ENCODE data around the gene MPG. TPM values are rescaled to one million over a fixed set of nuclear protein-coding genes. Genes with fewer than 3 reads are reported as not detected.

Gene MPG
- total RNA-seq, 1 experiment from 2014 or later: 181 TPM

DNA sequence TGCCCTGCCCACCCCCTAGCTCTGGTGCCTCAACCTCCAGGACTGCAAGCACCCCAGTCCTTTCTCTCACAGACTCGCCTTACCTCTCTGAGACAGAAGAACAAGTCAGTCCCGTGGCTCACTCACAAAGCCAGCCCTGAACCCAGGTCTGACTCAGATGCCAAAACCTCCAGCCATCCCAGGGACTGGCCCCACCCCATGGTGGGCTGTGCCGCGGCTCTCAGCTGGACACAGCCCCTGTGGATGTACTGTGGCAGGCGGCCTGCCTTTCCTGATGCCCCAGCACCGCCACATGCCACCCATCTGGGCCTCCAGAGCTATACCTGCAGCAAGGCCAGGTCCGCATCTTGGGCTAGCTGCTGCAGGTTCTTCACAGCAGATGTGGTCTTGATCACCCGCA lies 19.8 kb downstream of the MPG start:
- H3K27me3 ChIP-seq (ENCODE audit: control insufficient read depth, insufficient read depth, low read length): no peaks in the 10 kb centered on the region
- no peak overlapping the region for H3K4me3 ChIP-seq (ENCODE audit: insufficient read depth, low read depth, low read length)
- DNase-seq: no peak
- H3K36me3 ChIP-seq (replicated peaks; ENCODE audit: control insufficient read depth, insufficient read depth, low read length): peaks cover 6% of the 10 kb centered on the region

DNA sequence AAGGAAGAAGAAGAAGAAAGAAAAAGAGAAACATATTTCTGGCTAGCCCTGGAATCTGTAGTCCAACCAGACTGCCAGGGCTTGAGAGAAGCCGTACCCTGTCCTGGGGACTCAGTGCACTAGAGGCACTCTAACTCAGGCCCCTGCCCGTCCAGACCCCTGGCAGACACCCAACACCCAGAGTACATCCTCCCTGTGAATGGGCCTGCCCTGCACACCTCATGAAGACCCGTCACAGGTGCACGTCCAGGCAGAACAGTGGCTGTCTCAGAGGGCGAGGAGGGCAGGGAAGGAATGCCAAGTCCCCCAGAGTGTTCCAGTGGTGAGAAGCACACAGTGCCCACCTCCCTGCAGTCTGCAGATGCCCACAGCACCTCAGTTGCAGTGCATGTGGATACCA lies 23.0 kb downstream of the MPG start:
- Histone ChIP-seq H3K27me3 (ENCODE audit: control insufficient read depth, insufficient read depth, low read length) (no peaks in the 10 kb centered on the region), H3K4me3 (ENCODE audit: insufficient read depth, low read depth, low read length) (no peak overlapping the region), H3K36me3 (replicated peaks; ENCODE audit: control insufficient read depth, insufficient read depth, low read length) (peaks cover 5% of the 10 kb centered on the region)
- no peak for DNase-seq

DNA sequence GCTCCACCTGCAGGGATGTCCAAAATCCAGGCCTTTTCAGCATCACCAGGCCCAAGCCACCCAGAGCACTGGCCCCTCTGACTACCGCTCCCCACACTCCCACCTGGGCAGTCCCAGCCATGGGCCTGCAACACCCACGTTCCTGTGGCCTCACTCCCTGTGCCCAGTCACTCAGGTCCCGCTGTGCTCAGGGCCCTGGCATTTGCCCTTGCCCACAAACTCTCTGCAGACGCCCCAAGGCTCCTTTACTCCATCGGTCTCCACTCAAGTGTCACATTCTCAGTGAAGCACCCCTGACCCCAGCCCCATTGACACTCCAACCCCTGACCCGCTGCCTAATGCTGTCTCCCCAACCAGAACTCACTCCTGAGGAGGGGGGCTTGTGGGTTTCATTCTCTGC lies 23.6 kb downstream of the MPG start:
- no peak for DNase-seq
- Histone ChIP-seq H3K27me3 (ENCODE audit: control insufficient read depth, insufficient read depth, low read length) (no peaks in the 10 kb centered on the region), H3K4me3 (ENCODE audit: insufficient read depth, low read depth, low read length) (no peak overlapping the region), H3K36me3 (replicated peaks; ENCODE audit: control insufficient read depth, insufficient read depth, low read length) (peaks cover 2% of the 10 kb centered on the region)

DNA sequence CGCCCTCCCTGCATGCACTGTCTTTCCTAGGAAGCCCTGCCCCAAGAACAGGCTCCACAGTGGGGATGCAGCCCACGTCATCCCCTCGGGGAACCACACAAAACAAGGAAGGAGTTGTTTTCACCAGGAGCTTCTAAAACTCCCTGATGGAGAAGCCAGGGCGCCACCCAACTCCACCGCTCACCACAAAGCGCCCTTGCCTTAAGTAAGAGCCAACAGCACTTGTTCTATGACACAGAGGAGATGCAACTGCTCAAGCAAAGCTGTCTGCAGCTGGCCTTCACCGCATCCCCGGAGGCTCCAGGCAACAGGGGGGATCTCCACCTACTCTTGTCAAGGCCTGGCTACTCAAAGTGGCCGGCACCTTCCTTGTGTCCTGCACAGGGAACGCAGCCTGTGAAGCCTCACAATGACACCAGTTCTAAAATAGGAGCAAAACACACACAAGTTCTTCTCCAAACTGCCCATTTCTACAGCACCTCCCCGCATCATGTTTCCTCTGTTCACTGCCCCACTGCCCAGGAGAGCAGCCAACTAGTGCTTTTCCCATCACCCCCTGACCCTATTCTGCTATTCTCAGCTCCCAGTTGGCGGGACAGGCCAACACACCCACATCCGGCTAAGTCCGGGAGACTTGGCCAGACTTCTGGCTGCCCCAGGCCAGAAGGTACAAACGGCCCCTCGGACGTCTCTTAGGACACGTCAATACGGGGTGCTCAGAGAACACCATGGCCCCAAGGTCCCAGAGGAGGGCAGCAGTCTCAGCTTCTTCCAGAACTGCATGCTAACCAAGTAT lies 24.2 kb downstream of the MPG start:
- Histone ChIP-seq H3K4me3 (ENCODE audit: insufficient read depth, low read depth, low read length) (no peak overlapping the region), H3K36me3 (replicated peaks; ENCODE audit: control insufficient read depth, insufficient read depth, low read length) (peaks cover 2% of the 10 kb centered on the region), H3K27me3 (ENCODE audit: control insufficient read depth, insufficient read depth, low read length) (no peaks in the 10 kb centered on the region)
- no peak for DNase-seq

DNA sequence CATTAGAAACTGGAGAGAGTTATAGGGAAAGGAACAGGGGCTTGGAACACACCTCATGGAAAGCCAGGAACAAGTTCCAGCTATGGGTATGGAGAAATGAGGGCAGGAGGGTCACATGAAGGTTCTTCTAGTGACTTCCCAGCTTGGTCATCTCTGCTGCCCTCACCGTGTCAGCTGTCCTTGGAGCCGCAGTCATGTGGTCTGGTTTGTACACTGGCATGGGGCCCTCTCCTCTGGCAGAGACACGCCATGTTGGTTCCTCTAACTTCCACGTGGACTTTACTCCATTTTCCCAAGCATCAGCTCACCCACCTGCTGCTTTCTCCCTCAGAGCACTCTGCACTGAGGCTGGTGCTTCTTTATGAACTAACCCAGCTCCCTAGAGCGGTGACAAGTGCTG lies 26.3 kb downstream of the MPG start:
- no peak overlapping the region for H3K4me3 ChIP-seq (ENCODE audit: insufficient read depth, low read depth, low read length)
- H3K36me3 ChIP-seq (replicated peaks; ENCODE audit: control insufficient read depth, insufficient read depth, low read length): peaks cover 2% of the 10 kb centered on the region
- H3K27me3 ChIP-seq (ENCODE audit: control insufficient read depth, insufficient read depth, low read length): no peaks in the 10 kb centered on the region
- no peak for DNase-seq

DNA sequence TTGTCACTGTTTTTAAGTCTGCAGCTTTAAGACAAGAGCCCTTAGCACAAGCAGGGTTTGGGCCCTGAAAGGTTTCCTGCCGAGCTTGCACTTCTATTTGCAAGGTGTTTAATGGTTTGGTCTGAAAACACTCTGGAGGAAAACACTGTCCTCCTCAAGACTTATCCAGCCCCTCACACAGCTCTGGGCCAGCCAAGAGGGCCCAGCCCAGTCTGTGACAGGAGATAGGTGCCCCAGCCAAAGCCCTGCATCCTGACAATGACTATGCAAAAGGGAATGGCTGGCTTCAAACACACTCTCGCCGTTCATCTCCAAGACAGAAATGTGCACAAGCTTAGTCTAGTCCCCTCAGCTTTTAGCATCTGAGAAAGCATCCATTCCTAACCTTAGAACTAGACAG lies 26.9 kb downstream of the MPG start:
- Histone ChIP-seq H3K4me3 (ENCODE audit: insufficient read depth, low read depth, low read length) (no peak overlapping the region), H3K36me3 (replicated peaks; ENCODE audit: control insufficient read depth, insufficient read depth, low read length) (peaks cover 2% of the 10 kb centered on the region), H3K27me3 (ENCODE audit: control insufficient read depth, insufficient read depth, low read length) (no peaks in the 10 kb centered on the region)
- DNase-seq: no peak

DNA sequence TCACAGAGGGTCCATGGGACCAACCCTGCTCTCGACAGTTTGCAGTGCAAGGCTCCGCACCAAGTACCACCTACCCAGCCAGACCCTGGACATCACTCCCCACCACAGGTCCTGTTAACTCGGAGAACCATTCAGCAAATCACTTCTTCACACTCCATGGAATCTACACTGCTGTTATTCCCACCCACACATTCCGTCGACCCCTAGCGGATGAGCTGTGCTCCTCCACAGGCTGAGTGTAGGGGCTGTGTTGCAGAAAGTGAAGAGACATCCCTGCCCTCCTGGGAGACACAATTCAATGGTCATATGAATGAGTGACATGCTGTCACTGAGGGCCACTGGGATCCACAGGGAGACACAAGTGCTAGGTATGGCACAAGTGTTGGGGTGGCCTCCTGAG lies 27.5 kb downstream of the MPG start:
- DNase-seq: no peak
- no peak overlapping the region for H3K4me3 ChIP-seq (ENCODE audit: insufficient read depth, low read depth, low read length)
- H3K36me3 ChIP-seq (replicated peaks; ENCODE audit: control insufficient read depth, insufficient read depth, low read length): peaks cover 2% of the 10 kb centered on the region
- H3K27me3 ChIP-seq (ENCODE audit: control insufficient read depth, insufficient read depth, low read length): no peaks in the 10 kb centered on the region

DNA sequence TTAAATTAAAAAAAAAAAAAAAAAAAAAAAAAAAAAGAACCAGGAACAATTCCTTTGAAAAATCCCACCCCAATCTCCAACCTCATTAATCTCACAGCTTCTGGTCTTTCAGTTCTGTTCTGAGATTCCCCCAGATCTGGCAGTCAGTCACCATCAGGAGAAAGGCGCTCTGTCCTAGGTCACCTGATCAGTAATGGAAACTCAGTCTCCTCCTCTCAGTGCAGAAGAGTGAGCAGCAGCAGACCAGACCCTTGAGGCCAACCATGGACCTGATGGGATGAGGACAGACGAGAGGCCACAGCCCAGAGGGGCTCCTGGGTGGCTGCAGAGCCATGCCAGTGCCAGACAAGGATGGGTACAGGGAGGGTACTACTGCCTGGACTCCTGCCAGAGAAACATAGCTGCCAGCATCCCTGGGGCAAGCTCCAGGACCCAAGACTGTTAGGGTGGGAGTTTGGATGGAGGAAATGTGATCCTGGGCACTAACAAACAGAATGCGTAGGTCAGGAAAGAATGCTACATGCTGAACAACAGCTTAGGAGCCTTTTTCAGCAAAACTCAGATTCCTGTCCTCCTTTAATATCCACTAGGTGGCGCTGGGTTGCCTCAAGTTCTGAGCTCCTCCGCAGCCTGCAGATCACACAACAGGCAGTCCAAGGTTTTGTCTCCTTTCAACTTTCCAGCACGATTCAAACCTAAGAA lies 28.7 kb downstream of the MPG start:
- peak; percentile 88 for DNase-seq
- H3K27me3 ChIP-seq (ENCODE audit: control insufficient read depth, insufficient read depth, low read length): no peaks in the 10 kb centered on the region
- H3K36me3 ChIP-seq (replicated peaks; ENCODE audit: control insufficient read depth, insufficient read depth, low read length): peaks cover 2% of the 10 kb centered on the region
- no peak overlapping the region for H3K4me3 ChIP-seq (ENCODE audit: insufficient read depth, low read depth, low read length)

DNA sequence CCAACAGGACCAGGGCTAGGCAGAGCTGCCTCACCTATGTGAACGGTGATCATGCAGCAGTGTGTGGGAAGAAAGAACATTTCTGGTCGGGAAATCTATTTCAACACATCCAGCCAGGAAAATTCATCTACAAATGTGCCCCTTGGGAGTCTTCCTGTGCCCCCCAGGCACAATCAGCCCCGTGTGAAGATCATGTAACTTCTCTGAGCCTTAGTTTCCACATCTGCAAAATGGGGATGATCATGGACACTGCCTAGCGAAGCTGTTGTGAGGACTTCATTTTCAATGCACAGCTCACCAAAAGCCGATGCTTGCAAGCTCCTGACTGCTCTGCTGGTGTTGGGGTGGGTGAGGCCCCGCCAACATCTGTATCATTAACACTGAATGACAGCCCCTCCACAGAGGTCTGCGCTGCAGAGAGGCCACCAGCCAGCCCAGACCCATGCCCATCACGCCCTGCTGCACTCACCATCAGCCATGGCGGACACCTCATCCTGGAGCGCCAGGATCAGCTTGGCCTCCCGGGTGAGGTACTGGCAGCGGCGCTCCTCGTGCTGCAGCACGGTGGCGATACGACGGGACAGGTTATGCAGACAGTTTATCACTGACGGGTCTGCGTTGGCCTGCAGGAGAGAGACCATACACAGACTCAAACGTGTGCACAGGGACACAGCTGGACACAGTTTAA lies 34.3 kb downstream of the MPG start:
- DNase-seq: no peak
- Histone ChIP-seq H3K27me3 (ENCODE audit: control insufficient read depth, insufficient read depth, low read length) (no peaks in the 10 kb centered on the region), H3K4me3 (ENCODE audit: insufficient read depth, low read depth, low read length) (no peak overlapping the region), H3K36me3 (replicated peaks; ENCODE audit: control insufficient read depth, insufficient read depth, low read length) (peaks cover 2% of the 10 kb centered on the region)

DNA sequence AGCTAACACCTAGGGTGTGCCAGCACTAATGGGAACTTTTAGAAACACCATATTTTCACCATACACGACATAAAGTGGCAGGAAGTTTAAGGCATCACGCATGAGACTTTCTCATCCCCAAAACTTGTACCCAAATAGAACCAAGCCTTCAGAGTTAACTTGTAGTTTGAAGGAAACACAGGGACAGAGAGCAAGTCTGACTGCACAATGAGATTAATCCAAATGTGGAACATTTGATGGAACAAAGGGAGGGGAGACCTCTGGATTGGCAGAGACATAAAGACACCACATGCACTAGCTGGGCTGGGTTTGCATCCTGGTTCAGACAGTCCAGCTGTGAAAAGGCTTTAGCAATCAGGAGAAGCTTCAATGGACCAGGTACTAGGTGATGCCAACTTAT lies 36.3 kb downstream of the MPG start:
- Histone ChIP-seq H3K4me3 (ENCODE audit: insufficient read depth, low read depth, low read length) (no peak overlapping the region), H3K36me3 (replicated peaks; ENCODE audit: control insufficient read depth, insufficient read depth, low read length) (peaks cover 2% of the 10 kb centered on the region), H3K27me3 (ENCODE audit: control insufficient read depth, insufficient read depth, low read length) (no peaks in the 10 kb centered on the region)
- DNase-seq: no peak

DNA sequence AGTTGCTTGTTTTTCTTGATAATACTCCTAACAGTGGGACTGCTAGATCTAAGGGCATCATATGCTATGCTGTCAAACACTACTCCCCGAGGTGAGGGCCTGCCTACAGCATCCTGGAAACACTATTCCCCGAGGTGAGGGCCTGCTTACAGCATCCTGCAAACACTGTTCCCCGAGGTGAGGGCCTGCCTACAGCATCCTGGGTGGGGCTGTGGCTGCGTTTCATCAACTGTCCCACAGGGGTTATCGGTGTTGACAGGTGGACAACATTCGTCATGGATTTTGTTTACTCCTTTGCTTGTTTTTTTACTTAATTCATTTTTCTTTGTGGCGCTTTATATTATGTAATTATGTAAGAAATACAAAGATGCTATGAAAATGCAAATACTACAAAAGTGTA lies 38.0 kb downstream of the MPG start:
- DNase-seq: no peak
- H3K4me3 ChIP-seq (ENCODE audit: insufficient read depth, low read depth, low read length): no peak overlapping the region

DNA sequence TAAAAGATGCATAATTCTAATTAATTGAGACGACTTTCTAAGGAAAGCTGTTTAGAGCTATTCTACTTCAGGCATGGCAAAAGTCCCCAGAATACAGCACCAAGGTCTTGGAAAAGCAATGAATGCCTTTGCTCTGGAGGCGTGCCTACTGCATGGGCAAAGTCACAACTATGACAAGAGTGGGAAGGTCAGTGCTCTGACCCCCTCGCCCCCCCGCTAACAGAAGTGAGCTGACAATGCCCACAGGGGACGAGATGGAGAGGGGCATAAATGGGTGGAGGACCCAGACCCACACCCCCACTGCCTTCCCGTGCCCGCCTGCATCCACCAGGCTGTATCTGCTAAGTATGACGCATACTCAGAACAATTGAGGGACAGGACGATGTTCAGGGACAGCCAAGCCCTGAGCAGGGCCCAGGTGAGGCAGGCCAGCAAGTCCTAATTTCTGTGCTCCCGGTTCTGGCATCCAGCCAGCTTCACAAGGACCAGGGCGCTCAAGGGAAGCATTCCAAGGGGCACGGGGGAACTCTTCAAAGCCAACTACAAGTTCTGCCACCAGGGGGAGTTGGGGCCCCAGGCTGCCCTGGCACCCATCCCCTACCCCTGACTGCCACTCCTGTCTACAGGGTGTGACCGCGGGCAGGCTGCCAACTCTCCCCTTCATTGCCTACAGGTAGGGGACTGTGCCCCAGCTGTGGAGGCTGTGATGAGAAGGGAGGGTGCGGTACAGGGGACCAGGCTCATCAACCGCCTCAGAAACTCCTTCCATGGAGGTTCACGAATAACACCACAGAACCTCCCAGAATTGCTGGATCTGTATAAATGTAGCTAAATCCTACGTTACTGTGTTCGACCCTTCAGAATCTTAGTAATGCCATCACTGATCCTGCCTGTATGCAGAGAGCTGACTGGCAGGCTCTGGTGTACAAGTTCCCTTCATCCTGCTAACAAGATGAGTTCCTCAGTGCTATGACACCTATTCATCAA lies 39.6 kb downstream of the MPG start:
- Histone ChIP-seq H3K36me3 (replicated peaks; ENCODE audit: control insufficient read depth, insufficient read depth, low read length) (no peaks in the 10 kb centered on the region; the same call in 1 of the 2 replicates), H3K27me3 (ENCODE audit: control insufficient read depth, insufficient read depth, low read length) (no peaks in the 10 kb centered on the region), H3K4me3 (ENCODE audit: insufficient read depth, low read depth, low read length) (no peak overlapping the region)
- peak; percentile 94 for DNase-seq

More for the DNA sequence above, 38.0 kb downstream of the MPG start:
- H3K27me3 ChIP-seq (ENCODE audit: control insufficient read depth, insufficient read depth, low read length): no peaks in the 10 kb centered on the region
- H3K36me3 ChIP-seq (replicated peaks; ENCODE audit: control insufficient read depth, insufficient read depth, low read length): peaks cover 2% of the 10 kb centered on the region

DNA sequence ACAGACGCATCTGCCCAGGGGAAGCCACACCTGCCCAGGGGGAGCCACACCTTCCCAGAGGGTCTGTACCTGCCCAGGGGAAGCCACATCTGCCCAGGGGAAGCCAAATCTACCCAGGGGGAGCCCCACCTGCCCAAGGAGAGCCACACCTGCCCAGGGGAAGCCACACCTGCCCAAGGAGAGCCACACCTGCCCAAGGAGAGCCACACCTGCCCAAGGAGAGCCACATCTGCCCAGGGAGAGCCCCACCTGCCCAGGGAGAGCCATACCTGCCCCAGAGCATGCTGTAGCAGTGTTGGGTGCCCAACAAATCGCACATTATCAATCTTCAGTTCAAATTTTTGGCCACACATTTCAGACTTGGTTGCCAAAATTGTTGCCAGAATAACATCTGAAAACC lies 40.8 kb downstream of the MPG start:
- Histone ChIP-seq H3K4me3 (ENCODE audit: insufficient read depth, low read depth, low read length) (no peak overlapping the region), H3K36me3 (replicated peaks; ENCODE audit: control insufficient read depth, insufficient read depth, low read length) (no peaks in the 10 kb centered on the region; the same call in 1 of the 2 replicates), H3K27me3 (ENCODE audit: control insufficient read depth, insufficient read depth, low read length) (no peaks in the 10 kb centered on the region)
- DNase-seq: no peak

DNA sequence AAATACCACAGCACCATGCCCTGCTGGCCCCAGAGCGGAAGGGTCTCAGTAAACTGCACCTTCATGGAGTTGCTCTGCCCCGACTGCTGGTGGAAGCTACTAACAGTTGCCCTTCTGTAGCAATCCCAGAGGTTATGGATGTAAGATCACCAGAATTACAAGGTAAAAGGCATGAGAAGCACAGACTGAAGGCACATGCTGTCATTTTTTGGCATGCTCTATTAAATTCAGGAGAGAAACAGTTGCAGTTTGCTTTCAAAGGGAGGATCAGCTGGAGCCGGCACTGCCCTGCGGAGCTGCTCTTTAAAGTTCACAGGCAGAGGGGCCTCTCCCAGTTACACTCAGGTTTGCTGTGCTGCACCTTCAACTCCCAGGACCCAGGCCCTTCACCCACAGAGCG lies 41.3 kb downstream of the MPG start:
- DNase-seq: no peak
- H3K27me3 ChIP-seq (ENCODE audit: control insufficient read depth, insufficient read depth, low read length): no peaks in the 10 kb centered on the region
- H3K4me3 ChIP-seq (ENCODE audit: insufficient read depth, low read depth, low read length): no peak overlapping the region
- H3K36me3 ChIP-seq (replicated peaks; ENCODE audit: control insufficient read depth, insufficient read depth, low read length): no peaks in the 10 kb centered on the region; the same call in 1 of the 2 replicates
